Measurements from ENCODE around the gene SLC25A36.
"Not testable (repeated sequence)": the region's sequence is repeated elsewhere in the genome, so short reads cannot be mapped to it uniquely, and the experiment has no call there.

SLC25A36 gene

GRCh38 chr3:140994316-140994715 lies 52.7 kb downstream of the SLC25A36 start:
- DNase-seq = no peak
- Histone ChIP-seq H3K36me3 (replicated peaks) (no peaks in the 10 kb centered on the region), H3K27me3 (replicated peaks) (no peaks in the 10 kb centered on the region), H3K27ac (no peak overlapping the region), H3K4me3 (ENCODE audit: low read depth, low read length) (no peak overlapping the region)
- in situ Hi-C loops (cut with HindIII; ENCODE audit: low pct_ligation_motif_present, low sequenced_read_pairs) = no loop called here
- TF ChIP-seq CTCF (IDR thresholded peaks at IDR 0.05; ENCODE audit: low read depth, low read length, missing control alignments) = no peak

- DNase-seq; H3K36me3 ChIP-seq (replicated peaks); H3K27me3 ChIP-seq (replicated peaks); H3K27ac ChIP-seq; H3K4me3 ChIP-seq (ENCODE audit: low read depth, low read length); in situ Hi-C loops (cut with HindIII; ENCODE audit: low pct_ligation_motif_present, low sequenced_read_pairs): not testable (repeated sequence)
These were observed 53.2 kb downstream of the SLC25A36 start for GRCh38 chr3:140994861-140995260.

DNA sequence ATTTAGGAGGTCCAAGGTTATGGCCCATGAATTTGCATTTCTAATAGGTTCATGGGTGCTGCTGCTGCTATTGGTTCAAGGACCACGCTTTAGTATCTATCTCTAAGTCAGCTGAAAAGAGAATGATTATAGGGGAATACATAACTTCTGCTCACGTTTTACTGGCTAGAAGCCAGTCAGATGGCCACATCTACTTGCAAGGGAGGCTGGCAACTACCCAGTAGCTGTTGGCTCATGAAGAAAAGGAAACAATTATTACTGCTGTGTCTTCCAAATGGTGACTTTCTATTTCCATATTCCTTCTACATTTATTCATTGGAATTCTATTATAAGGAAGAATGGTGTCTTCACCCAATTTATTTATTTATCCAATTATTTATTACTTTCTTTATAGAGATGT lies 54.2 kb downstream of the SLC25A36 start:
- in situ Hi-C loops (cut with HindIII; ENCODE audit: low pct_ligation_motif_present, low sequenced_read_pairs) = no loop called here
- DNase-seq = no peak
- H3K4me3 ChIP-seq (ENCODE audit: low read depth, low read length) = no peak overlapping the region
- H3K27me3 ChIP-seq (replicated peaks) = no peaks in the 10 kb centered on the region
- no peaks in the 10 kb centered on the region for H3K36me3 ChIP-seq (replicated peaks)
- no peak overlapping the region for H3K27ac ChIP-seq
- TF ChIP-seq CTCF (IDR thresholded peaks at IDR 0.05; ENCODE audit: low read depth, low read length, missing control alignments) = no peak

GRCh38 chr3:141000027-141000663 lies 58.5 kb downstream of the SLC25A36 start:
- no peak overlapping the region for H3K27ac ChIP-seq
- peak; percentile 88 for TF ChIP-seq CTCF (IDR thresholded peaks at IDR 0.05; ENCODE audit: low read depth, low read length, missing control alignments)
- DNase-seq = peak; percentile 62
- in situ Hi-C loops (cut with HindIII; ENCODE audit: low pct_ligation_motif_present, low sequenced_read_pairs) = no loop called here
- H3K27me3 ChIP-seq (replicated peaks) = no peaks in the 10 kb centered on the region
- no peak overlapping the region for H3K4me3 ChIP-seq (ENCODE audit: low read depth, low read length)
- no peaks in the 10 kb centered on the region for H3K36me3 ChIP-seq (replicated peaks)

DNA sequence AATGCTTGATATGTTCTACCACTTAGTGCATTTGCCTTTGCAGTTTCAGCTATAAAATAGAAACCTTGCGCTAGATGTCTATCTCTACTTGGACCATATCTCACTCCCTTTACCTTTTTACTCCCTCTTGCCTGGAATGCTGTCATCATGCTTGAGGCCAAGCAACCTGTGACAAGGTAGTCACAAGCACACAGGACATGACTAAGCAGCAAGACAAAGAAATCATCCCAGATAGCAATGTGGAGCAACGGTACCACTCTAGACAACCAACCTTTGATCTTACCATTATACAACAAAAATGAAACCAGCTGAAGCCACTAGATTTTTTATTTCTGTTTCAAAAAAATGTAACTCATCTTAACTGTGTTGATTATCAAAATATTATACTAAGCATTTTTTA lies 59.0 kb downstream of the SLC25A36 start:
- Histone ChIP-seq H3K4me3 (ENCODE audit: low read depth, low read length) (no peak overlapping the region), H3K27me3 (replicated peaks) (no peaks in the 10 kb centered on the region), H3K27ac (no peak overlapping the region), H3K36me3 (replicated peaks) (no peaks in the 10 kb centered on the region)
- no peak for TF ChIP-seq CTCF (IDR thresholded peaks at IDR 0.05; ENCODE audit: low read depth, low read length, missing control alignments)
- in situ Hi-C loops (cut with HindIII; ENCODE audit: low pct_ligation_motif_present, low sequenced_read_pairs) = no loop called here
- no peak for DNase-seq

DNA sequence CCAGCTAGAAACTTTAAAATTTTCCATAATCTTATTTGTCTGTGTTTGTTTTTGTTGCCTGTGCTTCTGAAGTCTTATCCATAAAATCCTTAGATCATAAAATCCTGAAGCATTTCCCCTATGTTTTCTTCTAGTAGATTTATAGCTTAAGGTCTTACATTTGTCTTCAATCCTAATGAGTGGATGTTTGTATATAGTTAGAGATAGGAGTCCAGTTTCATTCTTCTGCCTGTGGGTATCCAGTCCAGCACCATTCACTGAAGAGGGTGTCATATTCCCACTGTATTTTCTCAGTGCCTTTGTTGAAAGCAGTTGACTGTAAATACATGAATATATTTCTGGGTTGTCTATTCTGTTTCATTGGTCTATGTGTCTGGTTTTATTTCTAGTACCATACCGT lies 64.7 kb downstream of the SLC25A36 start:
- Histone ChIP-seq H3K4me3 (ENCODE audit: low read depth, low read length) (no peak overlapping the region), H3K36me3 (replicated peaks) (no peaks in the 10 kb centered on the region), H3K27ac (no peak overlapping the region), H3K27me3 (replicated peaks) (no peaks in the 10 kb centered on the region)
- DNase-seq = no peak
- in situ Hi-C loops (cut with HindIII; ENCODE audit: low pct_ligation_motif_present, low sequenced_read_pairs) = no loop called here
- no peak for TF ChIP-seq CTCF (IDR thresholded peaks at IDR 0.05; ENCODE audit: low read depth, low read length, missing control alignments)

Data from brain microvascular endothelial cell (primary cell).